NCI-H524 treated with DMSO at 0.1 percent for 48 hours (cell line): Measurements from ENCODE around the gene MAMDC2.
A peak's percentile ranks its signal among the peaks of the same experiment; 100 is the strongest.
"Not testable (repeated sequence)": the region's sequence is repeated elsewhere in the genome, so short reads cannot be mapped to it uniquely, and the experiment has no call there.

Source experiments
- DNase-seq: peaks from one replicate; lab custom pipeline; 2025; lab: John Stamatoyannopoulos, UW

The MAMDC2 gene

GRCh38 chr9:70036641-70037040 is 7.0 kb upstream of the MAMDC2 start:
- no peak for DNase-seq

DNA sequence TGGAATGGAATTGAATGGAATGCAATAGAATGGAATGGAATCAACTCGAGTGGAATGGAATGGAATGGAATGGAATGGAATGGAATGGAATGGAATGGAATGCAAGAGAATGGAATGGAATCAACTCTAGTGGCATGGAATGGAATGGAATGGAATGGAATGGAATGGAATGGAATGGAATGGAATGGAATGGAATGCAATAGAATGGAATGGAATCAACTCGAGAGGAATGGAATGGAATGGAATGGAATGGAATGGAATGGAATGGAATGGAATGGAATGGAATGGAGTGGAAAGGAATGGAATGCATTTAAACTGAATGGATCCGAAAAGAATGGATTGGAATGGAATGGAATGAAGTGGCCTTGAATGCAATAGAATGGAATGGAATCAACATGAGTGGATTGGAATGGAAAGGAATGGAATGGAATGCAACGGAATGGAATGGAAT is 5.5 kb upstream of the MAMDC2 start:
- DNase-seq = not testable (repeated sequence)

DNA sequence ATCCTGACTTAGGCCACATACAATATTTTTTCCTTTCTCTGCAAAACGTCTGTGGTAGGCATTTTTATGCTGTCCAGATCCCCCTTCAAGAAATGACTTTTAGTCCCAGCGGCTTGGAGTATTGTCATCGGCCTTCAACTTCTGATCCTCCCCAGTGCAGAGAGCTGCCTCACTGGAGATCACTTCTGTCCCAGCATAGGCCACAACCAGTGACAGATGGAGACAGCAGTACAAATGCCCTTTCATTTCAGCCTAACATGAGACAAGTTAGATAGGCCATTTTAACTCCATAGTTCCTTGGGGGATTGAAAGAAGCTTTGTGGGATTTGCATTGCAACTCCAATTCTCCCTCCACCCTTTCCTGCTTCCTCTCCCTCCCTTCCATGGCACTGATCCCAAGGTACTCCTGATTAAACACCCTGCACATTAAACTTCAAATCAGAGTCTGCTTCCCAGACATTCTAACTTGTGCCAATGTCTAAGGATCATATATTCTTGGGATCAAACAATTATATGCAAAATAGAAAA is 3.2 kb upstream of the MAMDC2 start:
- no peak for DNase-seq

- no peak for DNase-seq
Observed at GRCh38 chr9:70042461-70043215, 1.0 kb upstream of the MAMDC2 start.

GRCh38 chr9:70043285-70043684 is 363 bp upstream of the MAMDC2 start:
- DNase-seq = no peak

DNA sequence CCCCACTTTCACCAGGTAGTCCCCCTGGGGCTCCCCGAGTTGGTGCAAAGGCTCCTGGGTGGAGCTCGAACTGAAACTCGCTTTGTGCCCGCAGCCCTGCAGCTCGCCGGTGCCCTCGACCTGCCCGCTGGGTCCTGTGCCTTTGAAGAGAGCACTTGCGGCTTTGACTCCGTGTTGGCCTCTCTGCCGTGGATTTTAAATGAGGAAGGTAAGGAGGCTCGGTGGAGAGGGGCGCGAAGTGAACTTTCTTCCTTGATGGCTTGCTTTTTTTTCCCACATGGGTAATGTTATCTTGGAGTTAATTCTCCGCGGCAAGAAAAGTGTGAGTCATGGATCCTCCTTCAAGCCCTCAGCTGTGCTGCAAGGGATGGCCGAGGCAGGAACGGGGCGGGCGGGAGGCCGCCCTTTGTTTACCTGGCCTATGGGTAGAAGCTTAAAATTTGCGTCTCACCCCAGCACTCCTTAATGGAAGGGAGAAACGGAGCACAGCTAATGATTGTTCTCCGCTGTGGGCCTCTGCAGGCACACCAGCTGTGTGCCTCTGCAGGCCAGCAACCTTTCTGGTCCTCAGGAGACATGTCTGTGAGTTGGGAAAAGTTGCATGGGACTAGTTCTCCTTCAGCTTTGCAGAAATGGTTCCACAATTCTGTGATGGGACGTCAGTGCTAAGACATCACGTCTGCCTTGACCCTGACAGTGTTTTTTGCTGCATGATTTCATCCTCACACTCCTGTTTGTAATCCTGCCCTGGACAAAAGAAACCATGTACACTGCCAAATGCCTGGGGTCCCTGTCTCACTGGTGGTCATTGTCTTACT is 1.1 kb downstream of the MAMDC2 start:
- DNase-seq = no peak

DNA sequence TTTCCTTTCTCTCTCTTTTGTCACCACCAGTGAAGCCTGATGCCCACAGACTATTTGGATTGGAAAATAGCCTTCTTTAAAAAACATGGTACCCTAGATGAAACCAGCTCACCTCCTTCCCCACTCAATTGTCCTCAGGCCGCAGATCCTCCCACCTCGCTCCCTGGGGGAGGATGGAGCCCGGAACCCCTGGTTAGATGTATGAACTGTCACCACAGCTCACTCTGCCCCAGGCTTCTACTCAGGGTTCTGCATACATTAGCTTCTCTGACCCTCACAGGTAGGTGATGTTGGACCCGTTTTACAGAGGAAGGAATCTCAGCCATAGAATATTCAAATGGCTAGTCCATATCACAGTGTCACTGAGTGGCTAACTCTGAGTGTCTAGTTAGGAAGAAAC is 1.8 kb downstream of the MAMDC2 start:
- DNase-seq = no peak

DNA sequence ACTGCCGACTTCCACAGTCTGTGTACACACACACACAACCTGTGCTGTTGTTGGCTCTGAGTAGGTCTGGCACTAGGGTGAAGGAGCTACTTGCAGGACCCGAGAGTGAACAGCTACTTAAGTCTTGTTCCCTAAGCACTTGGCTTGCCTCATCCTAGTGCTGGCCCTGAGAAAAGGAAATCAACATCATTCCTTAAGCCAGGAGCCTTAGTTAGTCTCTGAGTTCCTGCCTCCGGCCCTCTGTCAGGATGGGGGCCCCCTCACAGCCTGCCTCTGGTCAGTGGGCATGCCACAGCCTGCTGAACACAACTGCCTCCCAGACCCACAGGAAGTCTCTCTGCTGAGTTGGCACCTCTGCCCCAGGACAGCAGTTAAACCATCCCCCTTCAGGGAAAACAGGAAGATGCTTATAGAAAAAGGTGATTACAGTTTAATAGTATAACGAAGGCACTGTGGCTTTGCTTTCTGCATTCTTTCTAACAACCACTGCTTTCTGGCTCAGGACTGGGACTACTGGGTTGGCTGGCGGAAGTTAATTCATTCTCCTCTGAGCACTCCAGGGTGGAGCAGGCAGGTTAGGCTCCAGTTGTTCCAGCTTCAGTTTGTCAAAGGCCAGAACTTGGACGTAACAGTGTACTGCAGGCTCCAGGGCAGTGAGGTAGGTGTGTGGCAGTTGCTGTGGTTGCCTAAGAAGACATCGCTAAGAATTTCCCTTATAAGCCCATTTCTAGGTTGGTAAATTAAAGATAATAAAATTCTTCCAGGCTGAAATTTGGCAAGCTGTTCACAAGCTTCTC is 2.8 kb downstream of the MAMDC2 start:
- no peak for DNase-seq

DNA sequence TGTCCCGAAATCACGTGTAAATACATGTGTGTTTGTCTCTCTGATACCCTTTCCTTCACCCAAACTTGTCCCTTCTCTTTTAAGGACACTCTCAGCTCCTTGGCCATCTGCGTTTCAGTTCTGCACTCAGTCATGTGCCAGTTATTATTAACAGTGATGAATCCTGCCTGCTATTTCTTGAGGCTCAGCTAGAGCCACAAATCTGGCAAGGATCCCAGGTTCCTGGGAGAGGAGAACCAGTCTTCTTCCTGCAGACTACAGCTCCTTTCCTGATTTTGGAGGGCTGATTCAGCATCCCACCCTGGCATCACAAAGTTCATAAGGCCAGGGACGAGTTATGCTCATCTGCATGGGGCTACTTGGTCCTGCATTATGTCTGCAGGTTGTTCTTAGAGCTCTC is 5.6 kb downstream of the MAMDC2 start:
- DNase-seq = no peak

DNA sequence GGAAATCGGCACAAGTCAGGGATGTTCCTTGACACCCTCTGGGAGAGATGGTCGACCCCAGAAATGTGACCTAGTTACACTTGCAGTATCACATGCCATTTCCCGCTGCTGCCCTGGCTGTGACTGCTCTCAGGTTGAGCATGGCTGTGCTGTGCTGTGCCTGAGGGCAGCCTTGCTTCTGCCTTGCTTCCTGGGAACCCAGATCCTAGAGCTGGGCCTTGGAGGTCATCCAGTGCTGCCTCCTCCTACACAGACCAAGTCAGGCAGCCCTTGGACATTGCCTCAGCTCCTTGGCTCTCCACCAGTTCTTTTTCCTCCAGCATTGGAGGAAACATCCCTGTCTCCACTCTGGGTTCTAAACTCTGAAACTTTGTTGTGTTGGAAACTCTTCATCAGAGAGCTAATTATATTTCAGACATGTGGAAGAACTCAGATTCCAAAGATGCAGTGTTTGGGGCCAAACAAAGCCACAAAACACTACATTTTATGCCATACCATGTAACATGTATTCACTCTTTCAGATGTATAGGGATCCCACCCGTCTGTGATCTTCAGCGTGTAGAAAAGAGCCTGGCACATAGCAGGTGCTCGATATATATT is 6.1 kb downstream of the MAMDC2 start:
- no peak for DNase-seq

DNA sequence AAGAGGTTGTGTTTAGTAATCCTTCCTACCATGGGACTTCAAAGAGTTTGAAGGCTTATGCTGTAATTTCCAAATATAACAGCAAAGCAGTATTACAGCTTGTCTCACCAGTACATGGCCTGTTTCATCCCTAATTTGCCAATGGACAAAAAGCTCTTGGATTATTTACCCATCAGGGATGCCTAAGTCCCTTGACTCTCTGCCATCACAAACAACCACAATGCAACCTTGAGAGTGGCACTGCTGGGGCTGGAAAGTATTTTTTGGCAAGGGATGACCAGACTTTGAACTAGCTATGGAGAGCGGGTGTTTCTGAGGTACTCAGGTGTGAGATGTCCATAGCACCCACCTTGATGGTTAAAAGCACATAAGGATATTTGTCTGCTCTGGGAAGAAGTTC is 9.1 kb downstream of the MAMDC2 start:
- DNase-seq = no peak

DNA sequence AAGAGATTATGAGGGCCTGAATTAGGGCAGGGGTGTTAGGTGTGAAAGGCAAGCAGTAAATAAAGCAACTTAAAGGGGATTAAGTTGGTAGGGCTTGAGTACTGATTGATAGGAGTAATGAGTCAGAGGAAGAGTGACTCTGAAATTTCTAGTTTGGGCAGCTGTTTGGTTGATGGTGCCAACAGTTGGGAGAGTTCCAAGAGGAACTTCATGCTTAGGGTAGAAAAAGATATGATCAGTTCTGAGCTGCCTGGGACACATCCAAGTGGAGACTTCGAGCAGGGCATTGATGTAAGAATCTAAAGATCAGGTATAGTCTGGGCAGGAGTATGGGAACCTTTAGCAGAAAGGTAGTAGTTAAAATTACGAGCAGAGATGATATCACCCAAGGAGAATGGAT is 10.2 kb downstream of the MAMDC2 start:
- DNase-seq = peak; percentile 31

- DNase-seq = no peak
Observed at GRCh38 chr9:70054521-70054920, 10.9 kb downstream of the MAMDC2 start.

DNA sequence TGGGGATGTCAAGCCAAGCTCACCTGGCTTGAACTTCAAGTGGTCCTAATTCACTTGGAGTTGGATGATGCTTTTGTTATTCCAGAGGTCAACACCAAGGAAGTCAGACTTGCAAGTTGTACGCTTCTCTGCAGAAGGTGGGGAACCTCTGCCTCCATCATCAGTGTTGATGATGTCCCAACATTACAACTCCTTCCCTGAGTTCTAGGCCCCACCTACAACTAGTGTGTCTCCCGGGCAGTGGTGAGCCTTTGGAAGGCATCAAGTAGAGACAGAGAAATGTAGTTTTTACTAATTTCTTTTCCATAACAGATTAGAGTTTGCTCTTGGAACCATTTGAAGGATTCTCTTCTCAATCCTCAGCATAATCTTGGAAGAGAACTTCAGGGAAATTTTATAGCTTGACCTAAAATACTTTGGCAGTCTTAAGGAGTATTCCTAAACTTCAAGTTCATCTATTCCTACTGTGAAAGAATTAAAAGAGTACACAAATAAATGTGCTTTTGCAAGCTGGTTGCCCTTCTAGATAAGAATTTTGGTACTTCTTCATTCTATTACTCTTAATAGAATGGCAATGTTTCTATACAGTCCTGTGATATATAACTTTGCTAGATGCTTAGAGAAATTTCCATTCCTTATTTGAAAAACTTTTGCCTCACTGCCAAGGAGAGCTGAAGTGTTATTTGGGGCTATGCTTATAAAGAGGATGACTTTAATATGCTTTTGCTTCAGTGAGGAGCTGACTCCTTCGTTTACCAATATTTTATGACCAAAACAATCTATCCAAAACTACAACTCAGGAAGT is 12.0 kb downstream of the MAMDC2 start:
- DNase-seq = no peak

GRCh38 chr9:70056211-70056944 is 12.7 kb downstream of the MAMDC2 start:
- DNase-seq = no peak

DNA sequence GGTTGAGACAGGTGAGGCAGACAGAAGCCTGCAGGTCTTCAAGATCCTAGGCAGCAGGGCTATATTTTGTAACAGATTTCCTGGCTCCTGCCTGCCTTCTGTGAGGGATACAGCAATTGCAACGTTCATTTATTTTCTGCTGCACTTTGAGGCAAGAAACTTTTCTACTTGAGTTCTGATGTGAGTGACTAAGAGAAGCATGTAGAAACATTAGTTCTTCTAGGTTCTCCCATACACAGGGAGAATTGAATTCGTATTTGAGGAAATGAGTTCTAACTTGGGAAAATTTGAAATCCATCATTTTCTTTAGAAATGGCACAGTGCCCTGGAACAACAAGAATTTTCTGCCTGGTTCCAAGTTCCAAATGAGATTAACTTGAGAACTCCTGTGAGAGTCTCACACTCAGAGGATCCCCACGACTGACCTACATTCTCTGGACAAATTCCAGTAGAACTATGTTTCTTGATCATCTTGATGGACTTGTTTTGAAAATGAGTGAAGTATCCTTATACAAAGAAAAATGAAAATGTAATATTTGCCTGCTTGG is 15.0 kb downstream of the MAMDC2 start:
- no peak for DNase-seq

DNA sequence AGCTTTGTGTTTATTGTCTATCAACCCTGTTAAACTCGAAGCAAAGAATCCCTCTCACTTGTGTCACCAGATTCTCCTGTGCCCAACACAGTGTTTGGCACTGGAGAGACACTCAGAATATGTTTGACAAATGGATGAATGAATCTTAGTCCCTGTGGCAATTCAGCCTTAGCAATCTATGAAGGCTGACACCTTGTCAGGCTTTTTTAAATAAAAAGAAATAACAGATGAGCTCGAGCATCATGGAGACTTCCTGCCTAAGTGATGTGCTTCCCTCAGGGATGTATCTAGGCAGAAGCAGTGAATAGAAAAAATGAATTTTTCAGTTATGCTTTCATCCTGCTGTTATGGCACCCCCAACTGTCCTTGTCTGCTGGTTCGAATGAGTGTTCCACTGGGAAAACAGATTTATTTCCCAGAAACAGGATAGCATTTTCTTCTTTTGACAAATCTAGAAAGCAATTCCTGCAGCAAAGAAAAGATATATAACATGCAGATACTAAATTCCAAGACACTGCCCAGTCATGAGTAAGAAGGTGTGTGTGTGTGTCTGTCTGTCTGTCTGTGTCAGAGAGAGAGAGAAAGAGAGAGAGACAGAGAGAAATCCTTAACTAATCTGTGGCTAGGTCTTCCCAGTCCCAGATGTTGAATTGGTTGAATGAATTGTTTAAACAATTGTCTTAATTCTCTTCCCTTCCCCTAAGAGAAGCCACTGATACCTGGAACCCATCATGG is 16.7 kb downstream of the MAMDC2 start:
- DNase-seq = no peak

- DNase-seq = no peak
Observed at GRCh38 chr9:70060883-70061507, 17.3 kb downstream of the MAMDC2 start.

DNA sequence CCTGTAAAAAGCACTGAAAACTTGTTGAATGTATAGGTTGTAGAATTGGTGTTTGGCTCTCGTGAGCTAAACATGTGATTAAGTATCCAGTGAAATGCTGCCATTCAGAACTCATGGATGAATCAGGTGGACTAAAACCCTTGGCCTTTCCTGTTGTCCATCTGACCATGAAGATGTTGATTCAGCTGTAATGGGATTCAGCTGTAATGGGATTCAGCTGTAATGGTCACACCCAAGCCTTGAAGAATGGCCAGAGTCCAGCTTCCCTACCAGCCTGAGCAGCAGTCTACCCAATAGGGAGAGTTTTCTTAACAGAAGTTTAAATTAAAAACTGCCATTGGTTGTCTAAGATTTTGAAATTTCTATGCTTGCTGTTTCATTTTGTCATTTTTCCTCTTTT is 18.1 kb downstream of the MAMDC2 start:
- no peak for DNase-seq
